PFSK-1 (cell line): ENCODE results near the gene ABI3BP.

Source experiments
- POLR2AphosphoS5 ChIP-seq: IDR thresholded peaks from 2 replicates; pipeline ENCODE4 v1.6.1; 2012; ENCODE audit warnings: low read depth, mild to moderate bottlenecking, control low read depth, low read length, moderate library complexity
- SIN3A ChIP-seq: IDR thresholded peaks from 2 replicates; pipeline ENCODE4 v1.6.1; 2012; ENCODE audit warnings: mild to moderate bottlenecking, low read length, moderate library complexity, borderline replicate concordance; ENCODE audit not compliant: insufficient read depth
- TAF1 ChIP-seq: IDR thresholded peaks from 2 replicates; pipeline ENCODE4 v1.6.1; 2012; ENCODE audit warnings: low read length, control low read depth, borderline replicate concordance; ENCODE audit not compliant: insufficient read depth
- TF ChIP-seq, protein P1 (sequence below), 2 experiments: IDR thresholded peaks; 2 replicates each; pipeline versions ENCODE4 v1.6.1 to v1.8.0; 2011 to 2012; ENCODE audit warnings: low read depth in 2 of 2, low read length in 2 of 2, control low read depth in 1 of 2, inconsistent platforms in 1 of 2, mild to moderate bottlenecking in 1 of 2, moderate library complexity in 1 of 2; ENCODE audit not compliant: insufficient read depth in 1 of 2

DNA sequence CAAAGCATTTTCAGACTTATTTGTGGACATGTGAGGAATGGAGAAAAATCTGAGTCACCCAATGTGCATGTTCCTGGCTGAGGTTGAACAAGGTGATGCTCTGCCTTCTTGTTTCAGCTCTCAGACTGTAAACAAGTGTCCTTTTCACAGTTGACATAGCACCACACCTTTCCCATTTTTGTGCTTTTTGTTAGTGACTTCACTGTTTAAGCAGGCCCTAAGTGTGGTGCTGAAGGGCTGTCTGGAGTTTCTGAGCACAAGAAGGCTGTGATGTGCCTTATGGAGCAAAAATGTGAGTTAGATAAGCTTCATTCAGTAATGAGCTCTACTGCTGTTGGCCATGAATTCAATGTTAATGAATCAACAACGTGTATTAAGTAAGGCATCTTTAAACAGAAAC lies 20.4 kb downstream of the ABI3BP start:
- TF ChIP-seq, protein P1, sequence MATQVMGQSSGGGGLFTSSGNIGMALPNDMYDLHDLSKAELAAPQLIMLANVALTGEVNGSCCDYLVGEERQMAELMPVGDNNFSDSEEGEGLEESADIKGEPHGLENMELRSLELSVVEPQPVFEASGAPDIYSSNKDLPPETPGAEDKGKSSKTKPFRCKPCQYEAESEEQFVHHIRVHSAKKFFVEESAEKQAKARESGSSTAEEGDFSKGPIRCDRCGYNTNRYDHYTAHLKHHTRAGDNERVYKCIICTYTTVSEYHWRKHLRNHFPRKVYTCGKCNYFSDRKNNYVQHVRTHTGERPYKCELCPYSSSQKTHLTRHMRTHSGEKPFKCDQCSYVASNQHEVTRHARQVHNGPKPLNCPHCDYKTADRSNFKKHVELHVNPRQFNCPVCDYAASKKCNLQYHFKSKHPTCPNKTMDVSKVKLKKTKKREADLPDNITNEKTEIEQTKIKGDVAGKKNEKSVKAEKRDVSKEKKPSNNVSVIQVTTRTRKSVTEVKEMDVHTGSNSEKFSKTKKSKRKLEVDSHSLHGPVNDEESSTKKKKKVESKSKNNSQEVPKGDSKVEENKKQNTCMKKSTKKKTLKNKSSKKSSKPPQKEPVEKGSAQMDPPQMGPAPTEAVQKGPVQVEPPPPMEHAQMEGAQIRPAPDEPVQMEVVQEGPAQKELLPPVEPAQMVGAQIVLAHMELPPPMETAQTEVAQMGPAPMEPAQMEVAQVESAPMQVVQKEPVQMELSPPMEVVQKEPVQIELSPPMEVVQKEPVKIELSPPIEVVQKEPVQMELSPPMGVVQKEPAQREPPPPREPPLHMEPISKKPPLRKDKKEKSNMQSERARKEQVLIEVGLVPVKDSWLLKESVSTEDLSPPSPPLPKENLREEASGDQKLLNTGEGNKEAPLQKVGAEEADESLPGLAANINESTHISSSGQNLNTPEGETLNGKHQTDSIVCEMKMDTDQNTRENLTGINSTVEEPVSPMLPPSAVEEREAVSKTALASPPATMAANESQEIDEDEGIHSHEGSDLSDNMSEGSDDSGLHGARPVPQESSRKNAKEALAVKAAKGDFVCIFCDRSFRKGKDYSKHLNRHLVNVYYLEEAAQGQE (IDR thresholded peaks at IDR 0.05; ENCODE audit: insufficient read depth in 1 of 2, low read depth in 2 of 2, low read length in 2 of 2): no peak
- TF ChIP-seq SIN3A (no peak), POLR2AphosphoS5 (no peak), TAF1 (no peak)
